ENCODE results near the gene KRT86. TPM values are rescaled to one million over a fixed set of nuclear protein-coding genes. Genes with fewer than 3 reads are reported as not detected.

Gene KRT86
- total and polyA plus RNA-seq, 2 of the 8 experiments (the other 6 are each of a cell fraction or from before 2014, with no cell fraction given): 0.12 TPM; not detected in 1

DNA sequence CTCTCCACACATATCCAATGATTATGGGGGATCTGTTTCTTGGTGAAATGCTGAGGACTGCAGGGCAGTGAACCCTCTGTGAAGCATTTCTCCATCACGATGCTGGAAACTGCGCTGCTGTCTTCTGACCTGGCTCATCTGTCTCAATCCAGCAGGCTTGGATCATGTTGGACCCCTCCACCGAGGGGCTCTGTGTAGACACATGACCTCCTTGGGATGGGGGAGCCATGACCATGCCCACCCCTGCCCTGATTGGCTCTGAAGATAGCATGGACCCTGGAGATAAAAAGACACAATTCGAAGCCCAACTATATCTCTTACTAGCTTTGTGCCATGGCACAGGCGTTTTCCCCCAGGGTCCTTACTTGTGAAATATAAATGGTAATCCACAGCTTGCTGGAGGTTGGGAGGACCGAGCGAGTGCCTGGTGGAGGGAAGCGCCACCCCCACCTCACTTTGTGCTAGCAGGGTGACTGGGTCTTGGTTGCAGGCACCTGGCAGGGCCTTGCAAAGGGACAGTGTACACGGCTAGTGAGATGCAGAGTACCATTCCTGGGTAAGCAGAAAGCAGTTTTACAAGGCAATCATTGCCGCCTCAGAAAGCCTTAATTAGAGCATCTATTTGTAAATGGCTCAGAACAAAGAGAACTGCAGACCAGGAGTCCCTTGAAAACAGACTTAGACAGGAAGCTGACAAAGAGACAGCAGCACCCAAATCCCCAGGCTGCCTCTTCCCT lies 49.1 kb downstream of the KRT86 start:
- Histone ChIP-seq H4K5ac (ENCODE audit: insufficient read length, low read depth, low read length) (no peak overlapping the region), H3K14ac (ENCODE audit: insufficient read length) (no peak overlapping the region), H2BK20ac (ENCODE audit: low read length) (no peak overlapping the region), H3K4me3 (ENCODE audit: extremely low read depth in 1 of 4, insufficient read depth in 2 of 4, low read depth in 3 of 4, low read length in 4 of 4) (no peak overlapping the region), H3K18ac (ENCODE audit: extremely low read depth, low read length) (no peak overlapping the region), H3K79me1 (ENCODE audit: low read depth, low read length) (no peaks in the 10 kb centered on the region), H3K36me3 (ENCODE audit: control insufficient read depth in 2 of 4, insufficient read depth in 4 of 4, low read length in 3 of 4) (no peaks in the 10 kb centered on the region), H3K4me2 (ENCODE audit: insufficient read depth in 1 of 2, low read depth in 2 of 2, low read length in 2 of 2) (no peak overlapping the region), H3K4me1 (replicated peaks in 1 of 4; ENCODE audit: control insufficient read depth in 3 of 4, insufficient read depth in 4 of 4, low read length in 3 of 4) (no peaks in the 10 kb centered on the region), H3K27ac (ENCODE audit: low read depth, low read length) (no peak overlapping the region), H3K79me2 (ENCODE audit: control insufficient read depth in 1 of 2, insufficient read depth in 2 of 2, low read length in 2 of 2) (no peaks in the 10 kb centered on the region), H3K27me3 (replicated peaks in 1 of 4; ENCODE audit: control insufficient read depth in 3 of 4, extremely low read depth in 1 of 4, insufficient read depth in 3 of 4, low read length in 3 of 4) (no peaks in the 10 kb centered on the region), H3K56ac (replicated peaks; ENCODE audit: insufficient read length, low read depth, low read length) (no peak overlapping the region), H4K91ac (replicated peaks; ENCODE audit: insufficient read length, low read length) (no peak overlapping the region), H3K9me3 (ENCODE audit: insufficient read depth in 2 of 2, low read depth in 1 of 2, low read length in 1 of 2) (no peaks in the 10 kb centered on the region), H2BK15ac (ENCODE audit: low read length) (no peak overlapping the region), H2AFZ (ENCODE audit: low read length) (no peak overlapping the region), H2BK5ac (ENCODE audit: low read depth, low read length) (no peak overlapping the region), H2AK5ac (ENCODE audit: low read depth, low read length) (no peak overlapping the region), H3K23me2 (ENCODE audit: low read depth, low read length) (no peaks in the 10 kb centered on the region), H2BK12ac (ENCODE audit: low read depth, low read length) (no peak overlapping the region), H3K23ac (ENCODE audit: insufficient read length) (no peak overlapping the region), H4K8ac (ENCODE audit: extremely low read depth, insufficient read depth, low read length) (no peak overlapping the region), H2BK120ac (replicated peaks; ENCODE audit: low read depth, low read length) (no peak overlapping the region), H4K20me1 (replicated peaks in 1 of 2; ENCODE audit: control insufficient read depth in 1 of 2, insufficient read depth in 2 of 2, low read length in 2 of 2) (no peaks in the 10 kb centered on the region), H3K9ac (replicated peaks in 1 of 4; ENCODE audit: extremely low read depth in 1 of 4, low read depth in 3 of 4, low read length in 3 of 4) (no peak overlapping the region), H3K4ac (replicated peaks; ENCODE audit: insufficient read length, low read depth, low read length) (no peak overlapping the region)
- DNase-seq (ENCODE audit: low read depth in 1 of 2, low spot score in 2 of 2) (no peak), FAIRE-seq (no peak)
- POLR2A ChIA-PET (ENCODE audit: partially characterized antibody): interaction anchor here (1.0 kb wide), 1 partner anchor 44 kb away, joined by 3 read pairs; no protein-coding TSS in a partner anchor
- CTCF ChIA-PET (ENCODE audit: partially characterized antibody): interaction anchor here (0.8 to 19.8 kb wide), 7 partner anchors 13 to 110 kb away, joined by 3 to 353 read pairs (median 6); no protein-coding TSS in a partner anchor
- 86% methylated on average over 10 of the region's 10 CpGs; no CpG with 5 or more reads in 1 of the 2 experiments for WGBS, 2 experiments (ENCODE audit: extremely low coverage in 1 of 2, insufficient coverage in 1 of 2, insufficient read length in 1 of 2, insufficient replicate concordance in 2 of 2, low coverage in 1 of 2, low lambda C conversion rate in 2 of 2, missing lambda C conversion rate in 1 of 2)
- TF ChIP-seq RBBP5 (IDR thresholded peaks at IDR 0.05; ENCODE audit: borderline replicate concordance, low read depth, low read length) (no peak), TCF12 (IDR thresholded peaks at IDR 0.05; ENCODE audit: low read depth, low read length) (no peak), EP300 (IDR thresholded peaks at IDR 0.05; ENCODE audit: borderline replicate concordance in 1 of 2, low read depth in 2 of 2, low read length in 2 of 2) (no peak), RAD21 (IDR thresholded peaks at IDR 0.05 in 1 of 2, conservative IDR thresholded peaks at IDR 0.05 in 1 of 2; ENCODE audit: low read depth in 2 of 2, low read length in 2 of 2) (no peak), SP1 (IDR thresholded peaks at IDR 0.05; ENCODE audit: low read depth, low read length) (no peak), TBP (IDR thresholded peaks at IDR 0.05; ENCODE audit: low read depth, low read length) (no peak), NANOG (IDR thresholded peaks at IDR 0.05; ENCODE audit: insufficient read depth, low read depth, low read length, poor library complexity, severe bottlenecking) (no peak), KDM1A (IDR thresholded peaks at IDR 0.05; ENCODE audit: borderline replicate concordance, low read length) (no peak), SRF (IDR thresholded peaks at IDR 0.05; ENCODE audit: low read depth, low read length) (no peak)
- TF ChIP-seq, protein P1, sequence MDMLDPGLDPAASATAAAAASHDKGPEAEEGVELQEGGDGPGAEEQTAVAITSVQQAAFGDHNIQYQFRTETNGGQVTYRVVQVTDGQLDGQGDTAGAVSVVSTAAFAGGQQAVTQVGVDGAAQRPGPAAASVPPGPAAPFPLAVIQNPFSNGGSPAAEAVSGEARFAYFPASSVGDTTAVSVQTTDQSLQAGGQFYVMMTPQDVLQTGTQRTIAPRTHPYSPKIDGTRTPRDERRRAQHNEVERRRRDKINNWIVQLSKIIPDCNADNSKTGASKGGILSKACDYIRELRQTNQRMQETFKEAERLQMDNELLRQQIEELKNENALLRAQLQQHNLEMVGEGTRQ (IDR thresholded peaks at IDR 0.05; ENCODE audit: low read length): no peak
- TF ChIP-seq, protein P2, sequence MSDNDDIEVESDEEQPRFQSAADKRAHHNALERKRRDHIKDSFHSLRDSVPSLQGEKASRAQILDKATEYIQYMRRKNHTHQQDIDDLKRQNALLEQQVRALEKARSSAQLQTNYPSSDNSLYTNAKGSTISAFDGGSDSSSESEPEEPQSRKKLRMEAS (IDR thresholded peaks at IDR 0.05): no peak
